ENCODE data around the gene LRRK2. TPM values are rescaled to one million over a fixed set of nuclear protein-coding genes. Genes with fewer than 3 reads are reported as not detected.
"Not testable (repeated sequence)": the region's sequence is repeated elsewhere in the genome, so short reads cannot be mapped to it uniquely, and the experiment has no call there.

Gene LRRK2
- total and polyA plus RNA-seq, 12 donors = 0.99 to 9.1 (median 6.2) TPM

DNA sequence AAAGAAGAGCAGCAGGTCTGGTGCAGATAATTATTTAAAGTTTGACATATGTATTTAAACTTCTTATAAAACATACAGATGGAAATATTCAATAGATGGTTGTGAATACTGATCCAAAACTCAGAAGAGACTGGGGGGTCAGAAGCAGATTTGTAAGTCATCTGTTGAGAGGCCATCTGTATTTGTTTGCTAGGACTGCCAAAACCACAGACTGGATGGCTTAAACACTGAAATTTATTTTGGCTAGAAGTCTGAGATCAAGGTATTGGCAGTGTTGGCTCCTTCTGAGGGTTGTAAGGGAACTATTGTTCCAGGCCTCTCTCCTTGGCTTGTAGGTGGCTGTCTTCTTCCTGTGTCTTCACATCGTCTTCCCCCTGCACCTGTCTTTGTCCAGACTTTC lies 153.9 kb downstream of the LRRK2 start:
- no peaks in the 10 kb centered on the region for H3K36me3 ChIP-seq
- no peak overlapping the region for H3K27ac ChIP-seq
- no peak for ATAC-seq
- 71 to 83% methylated on average over 1 of the region's 1 CpG for WGBS, 2 donors
- TF ChIP-seq, protein P1, sequence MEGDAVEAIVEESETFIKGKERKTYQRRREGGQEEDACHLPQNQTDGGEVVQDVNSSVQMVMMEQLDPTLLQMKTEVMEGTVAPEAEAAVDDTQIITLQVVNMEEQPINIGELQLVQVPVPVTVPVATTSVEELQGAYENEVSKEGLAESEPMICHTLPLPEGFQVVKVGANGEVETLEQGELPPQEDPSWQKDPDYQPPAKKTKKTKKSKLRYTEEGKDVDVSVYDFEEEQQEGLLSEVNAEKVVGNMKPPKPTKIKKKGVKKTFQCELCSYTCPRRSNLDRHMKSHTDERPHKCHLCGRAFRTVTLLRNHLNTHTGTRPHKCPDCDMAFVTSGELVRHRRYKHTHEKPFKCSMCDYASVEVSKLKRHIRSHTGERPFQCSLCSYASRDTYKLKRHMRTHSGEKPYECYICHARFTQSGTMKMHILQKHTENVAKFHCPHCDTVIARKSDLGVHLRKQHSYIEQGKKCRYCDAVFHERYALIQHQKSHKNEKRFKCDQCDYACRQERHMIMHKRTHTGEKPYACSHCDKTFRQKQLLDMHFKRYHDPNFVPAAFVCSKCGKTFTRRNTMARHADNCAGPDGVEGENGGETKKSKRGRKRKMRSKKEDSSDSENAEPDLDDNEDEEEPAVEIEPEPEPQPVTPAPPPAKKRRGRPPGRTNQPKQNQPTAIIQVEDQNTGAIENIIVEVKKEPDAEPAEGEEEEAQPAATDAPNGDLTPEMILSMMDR (IDR thresholded peaks at IDR 0.05) = no peak
- no peaks in the 10 kb centered on the region for H3K27me3 ChIP-seq
- no peak overlapping the region for H3K4me3 ChIP-seq
- H3K9me3 ChIP-seq = peaks cover 0 to 10% (median 0%) of the 10 kb centered on the region in 11 donors
- no peaks in the 10 kb centered on the region for H3K4me1 ChIP-seq
- DNase-seq = no peak
- intact Hi-C loops (cut with DNase I) = no loop called here

DNA sequence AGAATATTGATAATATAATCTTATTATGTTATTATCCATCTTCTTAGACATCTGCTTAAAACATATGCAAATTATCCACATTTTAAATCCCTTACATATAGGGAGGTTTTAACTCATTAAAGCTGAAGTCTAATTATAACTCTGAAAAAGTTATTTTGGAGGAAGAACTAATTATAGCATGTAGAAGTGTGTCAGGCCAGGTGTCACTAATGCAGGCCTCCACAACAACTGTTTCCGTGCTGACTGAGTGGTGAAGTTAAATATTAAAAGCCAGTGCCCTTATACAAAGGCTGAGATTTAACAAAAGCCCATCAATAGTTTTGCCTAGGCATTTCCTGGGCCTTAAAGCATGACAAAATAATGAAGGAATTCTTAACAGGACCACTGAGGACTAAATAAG lies 157.4 kb downstream of the LRRK2 start:
- no peak for DNase-seq
- no peak for ATAC-seq
- peaks cover 0 to 9% (median 0%) of the 10 kb centered on the region in 11 donors for H3K9me3 ChIP-seq
- H3K27me3 ChIP-seq = no peaks in the 10 kb centered on the region
- TF ChIP-seq, protein P1 (IDR thresholded peaks at IDR 0.05) = no peak
- no peaks in the 10 kb centered on the region for H3K36me3 ChIP-seq
- H3K4me3 ChIP-seq = no peak overlapping the region
- no peak overlapping the region for H3K27ac ChIP-seq
- intact Hi-C loops (cut with DNase I) = no loop called here
- H3K4me1 ChIP-seq = no peaks in the 10 kb centered on the region
- 48 to 57% methylated on average over 1 of the region's 1 CpG for WGBS, 2 donors

DNA sequence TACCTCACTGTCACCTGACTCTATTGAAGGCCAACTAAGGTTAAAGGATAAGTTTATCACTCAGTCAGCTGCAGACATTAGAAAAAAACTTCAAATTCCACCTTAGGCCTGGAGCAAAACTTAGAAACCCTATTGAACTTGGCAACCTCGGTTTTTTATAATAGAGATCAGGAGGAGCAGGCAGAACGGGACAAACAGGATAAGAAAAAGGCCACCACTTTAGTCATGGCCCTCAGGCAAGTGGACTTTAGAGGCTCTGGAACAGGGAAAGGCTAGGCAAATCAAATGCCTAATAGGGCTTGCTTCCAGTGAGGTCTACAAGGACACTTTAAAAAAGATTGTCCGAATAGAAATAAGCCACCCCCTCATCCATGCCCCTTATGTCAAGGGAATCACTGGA lies 162.5 kb downstream of the LRRK2 start:
- H3K27me3 ChIP-seq; H3K9me3 ChIP-seq; ATAC-seq; H3K36me3 ChIP-seq; DNase-seq; H3K27ac ChIP-seq; H3K4me3 ChIP-seq; H3K4me1 ChIP-seq; intact Hi-C loops (cut with DNase I): not testable (repeated sequence)
- 72 to 81% methylated on average over 3 of the region's 3 CpGs for WGBS, 2 donors

DNA sequence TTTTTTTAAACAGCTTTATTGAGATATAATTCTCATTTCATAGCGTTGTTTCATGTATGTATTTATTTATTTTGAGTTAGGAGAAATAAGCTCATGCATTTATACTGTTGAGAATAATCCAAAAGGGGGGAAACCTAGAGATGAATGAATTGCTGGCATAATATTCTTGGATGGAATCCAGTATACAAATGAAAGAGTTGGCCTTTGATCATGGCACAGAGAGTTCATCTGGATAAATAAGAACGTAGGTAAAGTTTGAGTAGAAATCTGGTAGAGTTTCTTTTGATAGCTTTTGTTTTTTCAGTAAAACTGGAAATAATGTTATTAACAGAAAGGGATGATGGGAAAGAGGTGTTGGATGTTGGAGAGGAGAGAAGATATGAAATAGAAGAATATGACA lies 166.2 kb downstream of the LRRK2 start:
- H3K27ac ChIP-seq = no peak overlapping the region
- intact Hi-C loops (cut with DNase I) = no loop called here
- TF ChIP-seq, protein P1 (IDR thresholded peaks at IDR 0.05) = no peak
- ATAC-seq = no peak
- no peaks in the 10 kb centered on the region for H3K27me3 ChIP-seq
- 69 to 75% methylated on average over 2 of the region's 2 CpGs for WGBS, 2 donors
- DNase-seq = no peak
- H3K4me3 ChIP-seq = no peak overlapping the region
- H3K36me3 ChIP-seq = no peaks in the 10 kb centered on the region
- H3K4me1 ChIP-seq = no peaks in the 10 kb centered on the region
- peaks cover 0 to 9% (median 0%) of the 10 kb centered on the region in 11 donors for H3K9me3 ChIP-seq

DNA sequence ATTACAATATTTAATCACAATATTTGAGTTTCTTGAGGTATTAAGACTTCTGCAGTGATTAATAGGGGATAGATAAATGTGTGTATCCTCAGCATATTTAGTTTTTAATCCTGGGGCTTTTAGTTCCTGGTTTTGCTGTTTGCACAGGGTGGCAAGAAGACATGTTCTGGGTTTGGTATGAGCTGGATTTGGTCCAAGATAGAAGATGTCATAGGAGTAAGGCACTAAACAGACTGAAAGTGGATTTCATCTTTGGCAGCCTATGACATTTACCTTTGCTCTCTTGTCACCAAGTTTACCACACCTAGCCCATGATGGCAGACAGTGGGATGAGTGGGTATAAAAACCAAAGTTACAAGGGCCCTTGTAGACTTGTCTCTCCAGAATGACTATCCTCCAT lies 168.2 kb downstream of the LRRK2 start:
- TF ChIP-seq, protein P1 (IDR thresholded peaks at IDR 0.05) = no peak
- Histone ChIP-seq H3K27ac (no peak overlapping the region), H3K27me3 (no peaks in the 10 kb centered on the region), H3K4me1 (no peaks in the 10 kb centered on the region), H3K36me3 (no peaks in the 10 kb centered on the region), H3K4me3 (no peak overlapping the region), H3K9me3 (peaks cover 0 to 9% (median 0%) of the 10 kb centered on the region in 11 donors)
- DNase-seq (no peak), ATAC-seq (no peak)
- intact Hi-C loops (cut with DNase I) = no loop called here
